Subcutaneous abdominal adipose tissue (tissue), 5 donors: ENCODE data around the gene AVPR2.

Experiments
- H3K27ac ChIP-seq: one replicate; pipeline ENCODE4 v1.7.0; 2013; ENCODE audit warnings: low read depth, mild to moderate bottlenecking, inconsistent platforms, low read length, moderate library complexity
- H3K27me3 ChIP-seq, 5 donors: one replicate each; pipeline ENCODE4 v1.7.0; 2013; ENCODE audit warnings: low read length in 5 of 5, inconsistent platforms in 1 of 5; ENCODE audit not compliant: control insufficient read depth in 5 of 5, insufficient read depth in 4 of 5
- H3K36me3 ChIP-seq, 5 donors: one replicate each; pipeline ENCODE4 v1.7.0; 2013; ENCODE audit warnings: low read length in 5 of 5; ENCODE audit not compliant: control insufficient read depth in 5 of 5, insufficient read depth in 5 of 5
- H3K4me1 ChIP-seq, 5 donors: one replicate each; pipeline ENCODE4 v1.7.0; 2013; ENCODE audit warnings: low read length in 5 of 5, mild to moderate bottlenecking in 3 of 5, moderate library complexity in 1 of 5; ENCODE audit not compliant: control insufficient read depth in 5 of 5, insufficient read depth in 5 of 5
- H3K4me3 ChIP-seq, 5 donors: one replicate each; pipeline ENCODE4 v1.7.0; 2013; ENCODE audit warnings: low read length in 5 of 5, low read depth in 1 of 5
- H3K9ac ChIP-seq, 5 donors: one replicate each; pipeline ENCODE4 v1.7.0; 2013; ENCODE audit warnings: low read length in 5 of 5, mild to moderate bottlenecking in 4 of 5, moderate library complexity in 3 of 5
- H3K9me3 ChIP-seq, 5 donors: one replicate each; pipeline ENCODE4 v1.7.0; 2013; ENCODE audit warnings: low read length in 5 of 5; ENCODE audit not compliant: control insufficient read depth in 5 of 5
- donor health status: healthy.
- donor health status: healthy.
- donor health status: healthy.
- donor health status: healthy.
- donor health status: healthy.

Gene AVPR2

GRCh38 chrX:153935326-153935851, 30.9 kb downstream of the AVPR2 start:
- H3K9ac ChIP-seq, result no peak overlapping the region
- H3K9me3 ChIP-seq, result no peaks in the 10 kb centered on the region
- H3K36me3 ChIP-seq, result peaks cover 0 to 29% (median 18%) of the 10 kb centered on the region in 5 donors
- peaks cover 0 to 19% (median 3%) of the 10 kb centered on the region in 5 donors for H3K27me3 ChIP-seq
- H3K4me3 ChIP-seq, result peak overlapping the region in 3 of 5 donors; percentile 26 to 56 (median 36)
- H3K4me1 ChIP-seq, result peaks cover 0 to 27% (median 18%) of the 10 kb centered on the region in 5 donors
- H3K27ac ChIP-seq, result no peak overlapping the region

- Histone ChIP-seq H3K9me3 (no peaks in the 10 kb centered on the region), H3K27ac (no peak overlapping the region), H3K4me1 (peaks cover 0 to 27% (median 18%) of the 10 kb centered on the region in 5 donors), H3K9ac (no peak overlapping the region), H3K27me3 (peaks cover 0 to 19% (median 3%) of the 10 kb centered on the region in 5 donors), H3K36me3 (peaks cover 0 to 12% (median 4%) of the 10 kb centered on the region in 5 donors), H3K4me3 (no peak overlapping the region)
Observed at GRCh38 chrX:153937056-153937455, 32.6 kb downstream of the AVPR2 start.

GRCh38 chrX:153938226-153938786, 33.8 kb downstream of the AVPR2 start:
- peaks cover 0 to 32% (median 20%) of the 10 kb centered on the region in 5 donors for H3K4me1 ChIP-seq
- no peaks in the 10 kb centered on the region for H3K9me3 ChIP-seq
- H3K27me3 ChIP-seq, result peaks cover 0 to 19% (median 5%) of the 10 kb centered on the region in 5 donors
- H3K36me3 ChIP-seq, result peaks cover 0 to 8% (median 0%) of the 10 kb centered on the region in 5 donors
- no peak overlapping the region for H3K27ac ChIP-seq
- no peak overlapping the region for H3K9ac ChIP-seq
- H3K4me3 ChIP-seq, result no peak overlapping the region

DNA sequence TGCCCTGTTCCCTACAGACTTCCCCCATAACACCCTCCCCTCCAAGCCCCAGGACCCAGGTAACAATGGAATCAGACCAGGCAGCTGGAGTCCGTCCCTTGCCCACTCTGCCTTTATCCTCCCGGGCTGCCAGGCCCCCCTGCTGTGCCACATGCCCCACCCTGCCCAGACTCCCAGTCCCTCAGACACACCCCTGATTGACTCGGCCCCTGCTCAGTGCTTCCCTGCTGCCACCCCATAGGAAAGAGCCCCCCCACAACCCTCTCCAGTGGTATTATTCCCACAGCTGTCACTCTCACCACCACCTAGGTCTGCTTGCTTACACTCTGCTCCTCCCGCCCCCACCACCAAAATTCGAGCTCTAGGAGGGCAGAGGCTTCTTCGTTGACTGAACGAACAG, 35.1 kb downstream of the AVPR2 start:
- peaks cover 0 to 8% (median 0%) of the 10 kb centered on the region in 5 donors for H3K36me3 ChIP-seq
- peaks cover 0 to 32% (median 20%) of the 10 kb centered on the region in 5 donors for H3K4me1 ChIP-seq
- no peaks in the 10 kb centered on the region for H3K9me3 ChIP-seq
- peaks cover 3 to 17% (median 11%) of the 10 kb centered on the region in 5 donors for H3K27me3 ChIP-seq
- H3K4me3 ChIP-seq, result no peak overlapping the region
- no peak overlapping the region for H3K9ac ChIP-seq
- H3K27ac ChIP-seq, result no peak overlapping the region

DNA sequence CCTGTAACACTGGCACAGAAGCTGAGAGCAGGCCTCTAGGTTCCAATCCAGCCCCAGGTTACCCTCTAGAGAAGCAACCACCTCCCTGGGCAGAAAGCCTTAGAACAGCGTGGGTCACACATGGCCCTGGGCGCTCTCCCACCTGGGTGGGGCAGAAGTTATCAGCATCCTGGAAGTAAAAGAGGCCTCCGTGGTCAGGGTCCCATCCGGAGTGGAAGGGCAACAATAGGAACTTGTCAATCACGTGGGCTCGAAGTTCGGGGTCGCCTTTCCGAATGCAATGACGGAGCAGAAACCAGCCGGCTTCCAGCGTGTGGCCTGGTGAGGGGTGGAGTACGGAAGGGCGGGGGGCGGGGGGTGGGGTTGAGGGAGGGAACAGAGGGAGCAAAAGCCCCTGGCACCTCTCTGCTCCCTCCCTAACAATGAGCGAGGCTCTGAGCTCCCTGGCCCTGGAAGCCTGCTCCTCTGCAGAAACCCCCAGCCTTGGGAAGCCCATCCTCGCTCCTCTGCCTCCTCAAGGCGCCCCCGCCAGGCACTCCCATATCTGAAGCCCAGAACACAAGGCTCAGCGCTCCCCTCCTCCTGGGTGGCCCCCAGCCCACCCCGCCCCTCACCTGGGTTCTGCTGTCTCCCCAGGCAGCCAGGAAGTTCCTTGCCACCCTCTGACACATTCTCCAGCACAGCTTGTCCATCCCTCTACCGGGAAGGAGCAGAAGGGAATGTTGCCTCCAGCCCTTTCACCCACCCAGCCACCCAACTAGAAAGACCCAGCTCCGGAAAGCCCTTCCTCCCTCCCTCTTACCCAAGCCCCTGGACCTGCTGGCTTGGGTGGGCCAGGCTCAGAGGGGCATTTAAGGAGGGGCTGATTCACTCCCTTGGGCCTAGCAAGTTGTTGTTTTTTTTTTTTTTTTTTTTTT, 37.1 kb downstream of the AVPR2 start:
- peak overlapping the region in 2 of 5 donors; percentile 27 to 40 for H3K4me3 ChIP-seq
- H3K36me3 ChIP-seq, result peaks cover 0 to 8% (median 0%) of the 10 kb centered on the region in 5 donors
- H3K27me3 ChIP-seq, result peaks cover 3 to 24% (median 11%) of the 10 kb centered on the region in 5 donors
- no peak overlapping the region for H3K27ac ChIP-seq
- no peaks in the 10 kb centered on the region for H3K9me3 ChIP-seq
- H3K9ac ChIP-seq, result no peak overlapping the region
- peaks cover 0 to 30% (median 16%) of the 10 kb centered on the region in 5 donors for H3K4me1 ChIP-seq

GRCh38 chrX:153944140-153944799, 39.8 kb downstream of the AVPR2 start, which contains the start of gene RENBP:
Gene RENBP, minus strand, starts transcription at chrX:153944643. Its CDS starts 33 bp downstream, at chrX:153944610.
- peaks cover 0 to 19% (median 4%) of the 10 kb centered on the region in 5 donors for H3K36me3 ChIP-seq
- H3K27ac ChIP-seq, result no peak within 1 kb of the TSS
- H3K4me1 ChIP-seq, result peaks cover 0 to 50% (median 27%) of the 10 kb centered on the region in 5 donors
- H3K9me3 ChIP-seq, result no peaks in the 10 kb centered on the region
- peaks cover 3 to 21% (median 11%) of the 10 kb centered on the region in 5 donors for H3K27me3 ChIP-seq
- H3K4me3 ChIP-seq, result peak within 1 kb of the TSS; percentile 42 to 67 (median 54)
- peak within 1 kb of the TSS in 3 of 5 donors; percentile 51 to 67 (median 58) for H3K9ac ChIP-seq

GRCh38 chrX:153944800-153945150, 40.3 kb downstream of the AVPR2 start:
- peak overlapping the region in 1 of 5 donors; percentile 67 for H3K4me3 ChIP-seq
- H3K4me1 ChIP-seq, result peaks cover 0 to 52% (median 32%) of the 10 kb centered on the region in 5 donors
- peak overlapping the region in 1 of 5 donors; percentile 45 for H3K9ac ChIP-seq
- peaks cover 3 to 17% (median 10%) of the 10 kb centered on the region in 5 donors for H3K27me3 ChIP-seq
- H3K27ac ChIP-seq, result no peak overlapping the region
- H3K9me3 ChIP-seq, result no peaks in the 10 kb centered on the region
- peaks cover 0 to 22% (median 7%) of the 10 kb centered on the region in 5 donors for H3K36me3 ChIP-seq

GRCh38 chrX:153945956-153946943, 41.8 kb downstream of the AVPR2 start:
- Histone ChIP-seq H3K4me1 (peaks cover 0 to 50% (median 31%) of the 10 kb centered on the region in 5 donors), H3K36me3 (peaks cover 0 to 30% (median 22%) of the 10 kb centered on the region in 5 donors), H3K27ac (no peak overlapping the region), H3K27me3 (peaks cover 3 to 13% (median 7%) of the 10 kb centered on the region in 5 donors), H3K9ac (no peak overlapping the region), H3K4me3 (no peak overlapping the region), H3K9me3 (no peaks in the 10 kb centered on the region)
